HAP-1 (cell line): ENCODE results near the gene COL16A1.

ENCODE experiments used
- DNase-seq, 2 experiments: peaks; one replicate each; pipeline ENCODE4 v3.0.0-alpha.2; 2016 to 2020; ENCODE audit warnings: low spot score in 2 of 2
- H3K27me3 ChIP-seq: fragments of 250-450 bp; sonication (Bioruptor Pico); 2 replicates; pipeline ENCODE4 v1.5.1; 2020; ENCODE audit warnings: low read depth, mild to moderate bottlenecking, moderate library complexity
- H3K36me3 ChIP-seq: fragments of 250-450 bp; sonication (Bioruptor Pico); replicated peaks from 2 replicates; pipeline ENCODE4 v1.5.1; 2020; ENCODE audit warnings: mild to moderate bottlenecking
- H3K4me1 ChIP-seq: fragments of 250-450 bp; sonication (Bioruptor Pico); 2 replicates; pipeline ENCODE4 v1.5.1; 2020; ENCODE audit warnings: mild to moderate bottlenecking
- H3K4me3 ChIP-seq: fragments of 250-450 bp; sonication (Bioruptor Pico); 2 replicates; pipeline ENCODE4 v1.5.1; 2020; ENCODE audit warnings: mild to moderate bottlenecking, moderate library complexity
- H3K9me3 ChIP-seq: fragments of 250-450 bp; sonication (Bioruptor Pico); 2 replicates; pipeline ENCODE4 v1.5.1; 2020; ENCODE audit warnings: mild to moderate bottlenecking, moderate library complexity
- in situ Hi-C: fragments of 300-500 bp; cut with MboI; formaldehyde crosslinking; loops from 3 replicates; pipeline ENCODE4 v1.14.3; 2020; ENCODE audit warnings: low sequenced_read_pairs, inconsistent platforms, mixed read lengths

COL16A1 gene

GRCh38 chr1:31667065-31667785 is 36.6 kb downstream of the COL16A1 start:
- Histone ChIP-seq H3K36me3 (no peaks in the 10 kb centered on the region), H3K27me3 (peaks cover 16% of the 10 kb centered on the region), H3K4me1 (no peaks in the 10 kb centered on the region), H3K4me3 (no peak overlapping the region), H3K9me3 (no peaks in the 10 kb centered on the region)
- in situ Hi-C loops = loop anchor here (10.0 kb wide), 2 partner anchors 298 to 398 kb away; no protein-coding TSS in a partner anchor
- no peak for DNase-seq

GRCh38 chr1:31666263-31666963 is 37.4 kb downstream of the COL16A1 start:
- Histone ChIP-seq H3K9me3 (no peaks in the 10 kb centered on the region), H3K27me3 (peaks cover 16% of the 10 kb centered on the region), H3K36me3 (no peaks in the 10 kb centered on the region), H3K4me3 (no peak overlapping the region), H3K4me1 (no peaks in the 10 kb centered on the region)
- DNase-seq = no peak
- in situ Hi-C loops = loop anchor here (10.0 kb wide), 2 partner anchors 298 to 398 kb away; no protein-coding TSS in a partner anchor

- Histone ChIP-seq H3K4me3 (no peak overlapping the region), H3K4me1 (no peaks in the 10 kb centered on the region), H3K36me3 (no peaks in the 10 kb centered on the region), H3K9me3 (no peaks in the 10 kb centered on the region), H3K27me3 (peaks cover 11% of the 10 kb centered on the region)
- in situ Hi-C loops = loop anchor here (10.0 kb wide), 2 partner anchors 299 to 399 kb away; no protein-coding TSS in a partner anchor
- no peak for DNase-seq
Measured at GRCh38 chr1:31665234-31665878, 38.5 kb downstream of the COL16A1 start.

- Histone ChIP-seq H3K4me3 (no peak overlapping the region), H3K36me3 (no peaks in the 10 kb centered on the region), H3K9me3 (no peaks in the 10 kb centered on the region), H3K4me1 (no peaks in the 10 kb centered on the region), H3K27me3 (peaks cover 4% of the 10 kb centered on the region)
- DNase-seq = no peak
- in situ Hi-C loops = loop anchor here (10.0 kb wide), 2 partner anchors 300 to 400 kb away; no protein-coding TSS in a partner anchor
Measured at GRCh38 chr1:31664528-31664927, 39.3 kb downstream of the COL16A1 start.

- Histone ChIP-seq H3K9me3 (no peaks in the 10 kb centered on the region), H3K36me3 (no peaks in the 10 kb centered on the region), H3K4me1 (no peaks in the 10 kb centered on the region), H3K27me3 (peaks cover 4% of the 10 kb centered on the region), H3K4me3 (no peak overlapping the region)
- in situ Hi-C loops = loop anchor here (10.0 kb wide), 2 partner anchors 301 to 401 kb away; no protein-coding TSS in a partner anchor
- DNase-seq = peak in 1 of 2 experiments; percentile 80
Measured at GRCh38 chr1:31663622-31664452, 40.0 kb downstream of the COL16A1 start.

- Histone ChIP-seq H3K9me3 (no peaks in the 10 kb centered on the region), H3K27me3 (no peaks in the 10 kb centered on the region), H3K4me1 (no peaks in the 10 kb centered on the region), H3K36me3 (no peaks in the 10 kb centered on the region), H3K4me3 (no peak overlapping the region)
- in situ Hi-C loops = loop anchor here (10.0 kb wide), 2 partner anchors 302 to 402 kb away; no protein-coding TSS in a partner anchor
- no peak for DNase-seq
Measured at GRCh38 chr1:31662463-31662862, 41.4 kb downstream of the COL16A1 start.

- Histone ChIP-seq H3K4me3 (no peak overlapping the region), H3K4me1 (no peaks in the 10 kb centered on the region), H3K9me3 (no peaks in the 10 kb centered on the region), H3K36me3 (no peaks in the 10 kb centered on the region), H3K27me3 (no peaks in the 10 kb centered on the region)
- in situ Hi-C loops = loop anchor here (10.0 kb wide), 2 partner anchors 303 to 403 kb away; no protein-coding TSS in a partner anchor
- DNase-seq = no peak
Measured at GRCh38 chr1:31661856-31662255, 42.0 kb downstream of the COL16A1 start.

GRCh38 chr1:31660871-31661455 is 42.9 kb downstream of the COL16A1 start:
- H3K9me3 ChIP-seq = no peaks in the 10 kb centered on the region
- in situ Hi-C loops = loop anchor here (10.0 kb wide), 2 partner anchors 304 to 404 kb away; no protein-coding TSS in a partner anchor
- no peak overlapping the region for H3K4me3 ChIP-seq
- no peaks in the 10 kb centered on the region for H3K4me1 ChIP-seq
- no peaks in the 10 kb centered on the region for H3K36me3 ChIP-seq
- DNase-seq = no peak
- no peaks in the 10 kb centered on the region for H3K27me3 ChIP-seq

GRCh38 chr1:31659889-31660288 is 43.9 kb downstream of the COL16A1 start:
- no peak overlapping the region for H3K4me3 ChIP-seq
- no peaks in the 10 kb centered on the region for H3K9me3 ChIP-seq
- H3K4me1 ChIP-seq = no peaks in the 10 kb centered on the region
- no peaks in the 10 kb centered on the region for H3K27me3 ChIP-seq
- no peaks in the 10 kb centered on the region for H3K36me3 ChIP-seq
- in situ Hi-C loops = loop anchor here (5.0 to 10.0 kb wide), 3 partner anchors 137 to 405 kb away; no protein-coding TSS in a partner anchor
- no peak for DNase-seq

- H3K4me3 ChIP-seq = no peak overlapping the region
- H3K36me3 ChIP-seq = no peaks in the 10 kb centered on the region
- H3K4me1 ChIP-seq = no peaks in the 10 kb centered on the region
- H3K27me3 ChIP-seq = no peaks in the 10 kb centered on the region
- no peaks in the 10 kb centered on the region for H3K9me3 ChIP-seq
- DNase-seq = no peak
- in situ Hi-C loops = loop anchor here (5.0 kb wide), 1 partner anchor 139 kb away; no protein-coding TSS in a partner anchor
Measured at GRCh38 chr1:31658721-31659120, 45.1 kb downstream of the COL16A1 start.

GRCh38 chr1:31657972-31658510 is 45.8 kb downstream of the COL16A1 start:
- Histone ChIP-seq H3K36me3 (no peaks in the 10 kb centered on the region), H3K4me3 (no peak overlapping the region), H3K4me1 (no peaks in the 10 kb centered on the region), H3K9me3 (no peaks in the 10 kb centered on the region), H3K27me3 (no peaks in the 10 kb centered on the region)
- DNase-seq = no peak
- in situ Hi-C loops = loop anchor here (5.0 kb wide), 1 partner anchor 139 kb away; no protein-coding TSS in a partner anchor

GRCh38 chr1:31657020-31657804 is 46.6 kb downstream of the COL16A1 start:
- no peak overlapping the region for H3K4me3 ChIP-seq
- H3K9me3 ChIP-seq = no peaks in the 10 kb centered on the region
- DNase-seq = no peak
- in situ Hi-C loops = loop anchor here (5.0 kb wide), 1 partner anchor 140 kb away; no protein-coding TSS in a partner anchor
- H3K4me1 ChIP-seq = no peaks in the 10 kb centered on the region
- 0 out of 2 replicates have a peak, but pooled peaks cover 2% of the 10 kb centered on the region for H3K27me3 ChIP-seq
- H3K36me3 ChIP-seq = no peaks in the 10 kb centered on the region
